Measurements from ENCODE around the gene AOAH. TPM values are rescaled to one million over a fixed set of nuclear protein-coding genes. Genes with fewer than 3 reads are reported as not detected.

AOAH gene
- total and polyA plus RNA-seq, 2 of the 13 experiments (the other 11 are each of a cell fraction or from before 2014, with no cell fraction given) = not detected

DNA sequence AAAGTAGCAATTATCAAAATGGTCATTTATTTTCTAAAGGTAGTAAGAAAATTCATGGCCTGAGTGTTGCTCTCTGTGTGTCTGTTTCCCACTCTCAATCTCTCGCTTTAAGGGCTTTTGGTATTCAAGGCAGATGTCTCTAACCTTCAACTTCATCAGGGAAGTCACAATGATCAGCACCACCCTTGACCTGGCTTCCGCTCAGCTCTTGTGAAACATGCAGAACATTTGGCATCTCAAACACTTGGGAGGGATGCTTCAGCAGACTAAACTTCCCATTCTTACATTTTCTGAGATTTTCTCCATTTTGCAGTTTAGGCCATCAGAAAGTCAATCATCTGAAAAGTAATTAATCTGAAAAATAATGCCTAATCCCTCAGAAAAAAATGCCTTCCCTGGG lies 129.8 kb downstream of the AOAH start:
- ATAC-seq (no peak), FAIRE-seq (no peak), DNase-seq (ENCODE audit: low spot score) (no peak)
- in situ Hi-C loops (cut with HindIII; ENCODE audit: extremely low pct_ligation_motif_present, low pct_unique_long_range_greater_than_20kb) (no loop called here), intact Hi-C loops (cut with micrococcal nuclease; ENCODE audit: unreplicated experiment) (no loop called here)
- Histone ChIP-seq H4K20me1 (ENCODE audit: insufficient read depth, low read length) (no peaks in the 10 kb centered on the region), H2AFZ (ENCODE audit: low read length) (no peak overlapping the region), H3K27me3 (ENCODE audit: control insufficient read depth in 1 of 2, insufficient read depth in 2 of 2, low read length in 2 of 2) (no peaks in the 10 kb centered on the region), H3K4me1 (ENCODE audit: insufficient read depth, low read length) (no peaks in the 10 kb centered on the region), H3K36me3 (replicated peaks in 1 of 2; ENCODE audit: control insufficient read depth in 1 of 2, insufficient read depth in 2 of 2, low read length in 2 of 2) (no peaks in the 10 kb centered on the region), H3K9me3 (ENCODE audit: low read length) (no peaks in the 10 kb centered on the region), H3K9ac (ENCODE audit: insufficient read depth, low read depth, low read length) (no peak overlapping the region), H3K4me3 (replicated peaks in 1 of 3; ENCODE audit: insufficient read depth in 1 of 3, low read depth in 2 of 3, low read length in 3 of 3) (no peak overlapping the region), H3K4me2 (ENCODE audit: low read depth, low read length) (no peak overlapping the region), H3K27ac (ENCODE audit: extremely low read length, insufficient read depth, low read length) (no peak overlapping the region), H3K79me2 (ENCODE audit: insufficient read depth, low read length) (no peaks in the 10 kb centered on the region)
- CTCF ChIA-PET (ENCODE audit: low intra/inter-chr PET ratio, low total read pairs) = no interaction called here
- POLR2A ChIA-PET = no interaction called here
- 43% methylated on average over 2 of the region's 2 CpGs for WGBS (ENCODE audit: low lambda C conversion rate)
- BruUV-seq (replicated peaks) = no TSS peak
- TF ChIP-seq ZBTB7B (CRISPR knock-in tag; IDR thresholded peaks at IDR 0.05) (no peak), HMG20B (CRISPR knock-in tag; conservative IDR thresholded peaks at IDR 0.05) (no peak), MBNL3 (CRISPR knock-in tag; conservative IDR thresholded peaks at IDR 0.05) (no peak), NFKBIZ (CRISPR knock-in tag; IDR thresholded peaks at IDR 0.05) (no peak), MEF2D (CRISPR knock-in tag; IDR thresholded peaks at IDR 0.05) (no peak), PAXIP1 (CRISPR knock-in tag; conservative IDR thresholded peaks at IDR 0.05) (no peak), PATZ1 (CRISPR knock-in tag; IDR thresholded peaks at IDR 0.05) (no peak), AKNA (CRISPR knock-in tag; IDR thresholded peaks at IDR 0.05; ENCODE audit: borderline replicate concordance) (no peak), ZNF441 (CRISPR knock-in tag; IDR thresholded peaks at IDR 0.05; ENCODE audit: borderline replicate concordance) (no peak), ZNF530 (CRISPR knock-in tag; IDR thresholded peaks at IDR 0.05; ENCODE audit: low read depth) (no peak), THRA (CRISPR knock-in tag; IDR thresholded peaks at IDR 0.05; ENCODE audit: borderline replicate concordance) (no peak)
- TF ChIP-seq, protein P1, sequence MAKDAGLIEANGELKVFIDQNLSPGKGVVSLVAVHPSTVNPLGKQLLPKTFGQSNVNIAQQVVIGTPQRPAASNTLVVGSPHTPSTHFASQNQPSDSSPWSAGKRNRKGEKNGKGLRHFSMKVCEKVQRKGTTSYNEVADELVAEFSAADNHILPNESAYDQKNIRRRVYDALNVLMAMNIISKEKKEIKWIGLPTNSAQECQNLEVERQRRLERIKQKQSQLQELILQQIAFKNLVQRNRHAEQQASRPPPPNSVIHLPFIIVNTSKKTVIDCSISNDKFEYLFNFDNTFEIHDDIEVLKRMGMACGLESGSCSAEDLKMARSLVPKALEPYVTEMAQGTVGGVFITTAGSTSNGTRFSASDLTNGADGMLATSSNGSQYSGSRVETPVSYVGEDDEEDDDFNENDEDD (CRISPR knock-in tag; IDR thresholded peaks at IDR 0.05; ENCODE audit: borderline replicate concordance) = no peak

Measured in HepG2 (cell line).